ENCODE results near the gene DDX46. TPM values are rescaled to one million over a fixed set of nuclear protein-coding genes. Genes with fewer than 3 reads are reported as not detected.

DDX46 gene
- total and polyA plus RNA-seq, 2 of the 8 experiments (the other 6 are each of a cell fraction or from before 2014, with no cell fraction given) = 22.6 to 110 TPM

DNA sequence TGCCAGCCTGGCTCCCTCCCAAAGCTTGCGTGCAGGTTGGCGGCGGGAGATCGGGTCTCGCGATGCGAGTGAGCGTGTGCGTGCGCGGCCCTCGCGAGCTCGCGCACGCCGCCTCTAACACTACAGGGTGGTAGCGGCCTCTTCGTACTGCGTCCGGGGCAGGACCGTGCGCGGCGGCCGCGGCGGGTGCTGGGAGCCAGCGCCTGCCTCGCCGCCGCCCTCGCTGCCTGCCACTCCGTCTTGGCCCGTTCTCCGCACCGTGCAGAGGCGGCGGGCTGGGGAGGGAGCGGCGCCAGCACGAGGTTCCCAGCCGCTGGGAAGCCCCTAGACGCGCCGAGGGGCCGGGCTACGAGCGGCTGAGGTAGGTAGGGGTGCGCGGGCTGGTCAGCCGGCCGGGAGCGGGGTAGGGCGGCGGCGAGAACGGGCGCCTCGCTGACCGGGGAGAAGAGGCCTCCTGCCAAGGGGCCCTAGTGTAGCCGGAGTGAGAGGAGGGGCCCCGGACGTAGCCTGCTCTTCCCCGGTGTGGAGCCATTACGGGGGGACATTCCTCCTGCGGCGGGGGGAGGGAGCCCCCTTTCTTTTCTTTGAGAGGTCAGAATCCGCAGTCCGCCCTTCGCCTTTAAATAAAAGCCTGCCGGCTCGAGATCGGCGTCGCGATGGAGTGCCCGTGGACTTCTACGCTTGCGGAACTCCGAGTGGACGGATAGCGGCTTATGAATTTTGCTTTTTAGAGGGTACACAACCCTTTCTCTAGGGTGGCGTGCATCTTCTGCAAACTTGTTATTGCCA, 87.5 kb downstream of the DDX46 start, which contains the start of gene C5orf24 (continued):
- TF ChIP-seq TBP (IDR thresholded peaks at IDR 0.05; ENCODE audit: low read depth, low read length) (peak; percentile 62; the same call in 1 of the 2 replicates), SIX5 (IDR thresholded peaks at IDR 0.05; ENCODE audit: low read depth, low read length) (no peak), EGR1 (IDR thresholded peaks at IDR 0.05; ENCODE audit: borderline replicate concordance, low read depth, low read length) (peak; percentile 38; the same call in 1 of the 2 replicates), SIRT6 (IDR thresholded peaks at IDR 0.05; ENCODE audit: low read length) (no peak), SRF (IDR thresholded peaks at IDR 0.05; ENCODE audit: low read depth, low read length) (no peak), BRCA1 (IDR thresholded peaks at IDR 0.05; ENCODE audit: low read depth, low read length) (peak; percentile 82), JUN (IDR thresholded peaks at IDR 0.05; ENCODE audit: low read depth, low read length) (no peak), EP300 (IDR thresholded peaks at IDR 0.05; ENCODE audit: borderline replicate concordance in 1 of 2, low read depth in 2 of 2, low read length in 2 of 2) (peak in 1 of 2 experiments; percentile 15; a peak in 1 of 3 replicates), SAP30 (IDR thresholded peaks at IDR 0.05; ENCODE audit: insufficient read depth, insufficient replicate concordance, low read length) (no peak)
- TF ChIP-seq, protein P1, sequence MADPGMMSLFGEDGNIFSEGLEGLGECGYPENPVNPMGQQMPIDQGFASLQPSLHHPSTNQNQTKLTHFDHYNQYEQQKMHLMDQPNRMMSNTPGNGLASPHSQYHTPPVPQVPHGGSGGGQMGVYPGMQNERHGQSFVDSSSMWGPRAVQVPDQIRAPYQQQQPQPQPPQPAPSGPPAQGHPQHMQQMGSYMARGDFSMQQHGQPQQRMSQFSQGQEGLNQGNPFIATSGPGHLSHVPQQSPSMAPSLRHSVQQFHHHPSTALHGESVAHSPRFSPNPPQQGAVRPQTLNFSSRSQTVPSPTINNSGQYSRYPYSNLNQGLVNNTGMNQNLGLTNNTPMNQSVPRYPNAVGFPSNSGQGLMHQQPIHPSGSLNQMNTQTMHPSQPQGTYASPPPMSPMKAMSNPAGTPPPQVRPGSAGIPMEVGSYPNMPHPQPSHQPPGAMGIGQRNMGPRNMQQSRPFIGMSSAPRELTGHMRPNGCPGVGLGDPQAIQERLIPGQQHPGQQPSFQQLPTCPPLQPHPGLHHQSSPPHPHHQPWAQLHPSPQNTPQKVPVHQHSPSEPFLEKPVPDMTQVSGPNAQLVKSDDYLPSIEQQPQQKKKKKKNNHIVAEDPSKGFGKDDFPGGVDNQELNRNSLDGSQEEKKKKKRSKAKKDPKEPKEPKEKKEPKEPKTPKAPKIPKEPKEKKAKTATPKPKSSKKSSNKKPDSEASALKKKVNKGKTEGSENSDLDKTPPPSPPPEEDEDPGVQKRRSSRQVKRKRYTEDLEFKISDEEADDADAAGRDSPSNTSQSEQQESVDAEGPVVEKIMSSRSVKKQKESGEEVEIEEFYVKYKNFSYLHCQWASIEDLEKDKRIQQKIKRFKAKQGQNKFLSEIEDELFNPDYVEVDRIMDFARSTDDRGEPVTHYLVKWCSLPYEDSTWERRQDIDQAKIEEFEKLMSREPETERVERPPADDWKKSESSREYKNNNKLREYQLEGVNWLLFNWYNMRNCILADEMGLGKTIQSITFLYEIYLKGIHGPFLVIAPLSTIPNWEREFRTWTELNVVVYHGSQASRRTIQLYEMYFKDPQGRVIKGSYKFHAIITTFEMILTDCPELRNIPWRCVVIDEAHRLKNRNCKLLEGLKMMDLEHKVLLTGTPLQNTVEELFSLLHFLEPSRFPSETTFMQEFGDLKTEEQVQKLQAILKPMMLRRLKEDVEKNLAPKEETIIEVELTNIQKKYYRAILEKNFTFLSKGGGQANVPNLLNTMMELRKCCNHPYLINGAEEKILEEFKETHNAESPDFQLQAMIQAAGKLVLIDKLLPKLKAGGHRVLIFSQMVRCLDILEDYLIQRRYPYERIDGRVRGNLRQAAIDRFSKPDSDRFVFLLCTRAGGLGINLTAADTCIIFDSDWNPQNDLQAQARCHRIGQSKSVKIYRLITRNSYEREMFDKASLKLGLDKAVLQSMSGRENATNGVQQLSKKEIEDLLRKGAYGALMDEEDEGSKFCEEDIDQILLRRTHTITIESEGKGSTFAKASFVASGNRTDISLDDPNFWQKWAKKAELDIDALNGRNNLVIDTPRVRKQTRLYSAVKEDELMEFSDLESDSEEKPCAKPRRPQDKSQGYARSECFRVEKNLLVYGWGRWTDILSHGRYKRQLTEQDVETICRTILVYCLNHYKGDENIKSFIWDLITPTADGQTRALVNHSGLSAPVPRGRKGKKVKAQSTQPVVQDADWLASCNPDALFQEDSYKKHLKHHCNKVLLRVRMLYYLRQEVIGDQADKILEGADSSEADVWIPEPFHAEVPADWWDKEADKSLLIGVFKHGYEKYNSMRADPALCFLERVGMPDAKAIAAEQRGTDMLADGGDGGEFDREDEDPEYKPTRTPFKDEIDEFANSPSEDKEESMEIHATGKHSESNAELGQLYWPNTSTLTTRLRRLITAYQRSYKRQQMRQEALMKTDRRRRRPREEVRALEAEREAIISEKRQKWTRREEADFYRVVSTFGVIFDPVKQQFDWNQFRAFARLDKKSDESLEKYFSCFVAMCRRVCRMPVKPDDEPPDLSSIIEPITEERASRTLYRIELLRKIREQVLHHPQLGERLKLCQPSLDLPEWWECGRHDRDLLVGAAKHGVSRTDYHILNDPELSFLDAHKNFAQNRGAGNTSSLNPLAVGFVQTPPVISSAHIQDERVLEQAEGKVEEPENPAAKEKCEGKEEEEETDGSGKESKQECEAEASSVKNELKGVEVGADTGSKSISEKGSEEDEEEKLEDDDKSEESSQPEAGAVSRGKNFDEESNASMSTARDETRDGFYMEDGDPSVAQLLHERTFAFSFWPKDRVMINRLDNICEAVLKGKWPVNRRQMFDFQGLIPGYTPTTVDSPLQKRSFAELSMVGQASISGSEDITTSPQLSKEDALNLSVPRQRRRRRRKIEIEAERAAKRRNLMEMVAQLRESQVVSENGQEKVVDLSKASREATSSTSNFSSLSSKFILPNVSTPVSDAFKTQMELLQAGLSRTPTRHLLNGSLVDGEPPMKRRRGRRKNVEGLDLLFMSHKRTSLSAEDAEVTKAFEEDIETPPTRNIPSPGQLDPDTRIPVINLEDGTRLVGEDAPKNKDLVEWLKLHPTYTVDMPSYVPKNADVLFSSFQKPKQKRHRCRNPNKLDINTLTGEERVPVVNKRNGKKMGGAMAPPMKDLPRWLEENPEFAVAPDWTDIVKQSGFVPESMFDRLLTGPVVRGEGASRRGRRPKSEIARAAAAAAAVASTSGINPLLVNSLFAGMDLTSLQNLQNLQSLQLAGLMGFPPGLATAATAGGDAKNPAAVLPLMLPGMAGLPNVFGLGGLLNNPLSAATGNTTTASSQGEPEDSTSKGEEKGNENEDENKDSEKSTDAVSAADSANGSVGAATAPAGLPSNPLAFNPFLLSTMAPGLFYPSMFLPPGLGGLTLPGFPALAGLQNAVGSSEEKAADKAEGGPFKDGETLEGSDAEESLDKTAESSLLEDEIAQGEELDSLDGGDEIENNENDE (IDR thresholded peaks at IDR 0.05; ENCODE audit: insufficient replicate concordance, low read length) = no peak
